Astrocyte (in vitro differentiated cells and primary cell): ENCODE data around the gene TSNAX. TPM values are rescaled to one million over a fixed set of nuclear protein-coding genes. Genes with fewer than 3 reads are reported as not detected.

Experiments
- DNase-seq: peaks from one replicate; pipeline ENCODE4 v3.0.0-alpha.2; 2010; ENCODE audit warnings: low read depth
- FAIRE-seq: peaks from 2 replicates; lab custom pipeline; 2011; peaks lifted over from hg19 to GRCh38; lab: Jason Lieb, UNC
- H2AFZ ChIP-seq: 2 replicates; pipeline ENCODE4 v1.6.0; 2012; ENCODE audit warnings: low read depth, low read length, inconsistent platforms
- H3K27ac ChIP-seq: 2 replicates; pipeline ENCODE4 v1.5.1; 2011; ENCODE audit warnings: low read depth, low read length, inconsistent platforms
- H3K27me3 ChIP-seq: 2 replicates; pipeline ENCODE4 v1.6.0; 2011; ENCODE audit warnings: low read length, inconsistent platforms; ENCODE audit not compliant: insufficient read depth
- H3K36me3 ChIP-seq: 2 replicates; pipeline ENCODE4 v1.5.1; 2011; ENCODE audit warnings: low read length, inconsistent platforms; ENCODE audit not compliant: insufficient read depth
- H3K4me1 ChIP-seq: 2 replicates; pipeline ENCODE4 v1.5.1; 2011; ENCODE audit warnings: low read length, inconsistent platforms; ENCODE audit not compliant: insufficient read depth
- H3K4me2 ChIP-seq: 2 replicates; pipeline ENCODE4 v1.6.0; 2012; ENCODE audit warnings: low read length, inconsistent platforms
- H3K4me3 ChIP-seq: 2 replicates; pipeline ENCODE4 v1.5.1; 2011; ENCODE audit warnings: low read depth, mild to moderate bottlenecking, low read length, inconsistent platforms; ENCODE audit not compliant: insufficient read depth
- H3K79me2 ChIP-seq: 2 replicates; pipeline ENCODE4 v1.6.0; 2012; ENCODE audit warnings: mild to moderate bottlenecking, low read length, inconsistent platforms; ENCODE audit not compliant: insufficient read depth
- H3K9ac ChIP-seq: 2 replicates; pipeline ENCODE4 v1.6.0; 2012; ENCODE audit warnings: mild to moderate bottlenecking, low read length, inconsistent platforms
- H3K9me3 ChIP-seq: 2 replicates; pipeline ENCODE4 v1.5.1; 2012; ENCODE audit warnings: low read depth, mild to moderate bottlenecking, low read length, inconsistent platforms; ENCODE audit not compliant: insufficient read depth
- H4K20me1 ChIP-seq: 2 replicates; pipeline ENCODE4 v1.6.0; 2012; ENCODE audit warnings: low read length, inconsistent platforms; ENCODE audit not compliant: insufficient read depth
- H3K27ac Mint-ChIP-seq: one replicate; pipeline ENCODE4 v1.8.0; 2021; ENCODE audit warnings: mild to moderate bottlenecking, mixed read lengths; ENCODE audit not compliant: unreplicated experiment
- H3K27me3 Mint-ChIP-seq: one replicate; pipeline ENCODE4 v1.8.0; 2021; ENCODE audit warnings: low read depth, mixed read lengths; ENCODE audit not compliant: unreplicated experiment
- H3K36me3 Mint-ChIP-seq: one replicate; pipeline ENCODE4 v1.8.0; 2021; ENCODE audit warnings: low read depth, mixed read lengths; ENCODE audit not compliant: unreplicated experiment
- H3K4me1 Mint-ChIP-seq: one replicate; pipeline ENCODE4 v1.8.0; 2021; ENCODE audit warnings: low read depth, mixed read lengths; ENCODE audit not compliant: unreplicated experiment
- H3K4me3 Mint-ChIP-seq: one replicate; pipeline ENCODE4 v1.8.0; 2021; ENCODE audit warnings: mild to moderate bottlenecking, moderate library complexity, mixed read lengths; ENCODE audit not compliant: unreplicated experiment
- H3K9me3 Mint-ChIP-seq: one replicate; pipeline ENCODE4 v1.8.0; 2021; ENCODE audit warnings: mild to moderate bottlenecking, mixed read lengths; ENCODE audit not compliant: unreplicated experiment
- EZH2 ChIP-seq: IDR thresholded peaks from 2 replicates; pipeline ENCODE4 v1.6.1; 2012; ENCODE audit warnings: mild to moderate bottlenecking, low read length, inconsistent platforms; ENCODE audit not compliant: insufficient read depth
- total RNA-seq: library from RNA; stranded (reverse); gene quantifications from 2 replicates; pipeline ENCODE4 v1.2.1, GENCODE V29; 2021
- TF ChIP-seq, protein P1 (sequence below): IDR thresholded peaks from 2 replicates; pipeline ENCODE4 v1.5.1; 2011; ENCODE audit warnings: low read depth, mild to moderate bottlenecking, inconsistent platforms, low read length, moderate library complexity; ENCODE audit not compliant: insufficient read depth

The TSNAX gene
- total RNA-seq, 1 donor from 2014 or later: 43.5 TPM

DNA sequence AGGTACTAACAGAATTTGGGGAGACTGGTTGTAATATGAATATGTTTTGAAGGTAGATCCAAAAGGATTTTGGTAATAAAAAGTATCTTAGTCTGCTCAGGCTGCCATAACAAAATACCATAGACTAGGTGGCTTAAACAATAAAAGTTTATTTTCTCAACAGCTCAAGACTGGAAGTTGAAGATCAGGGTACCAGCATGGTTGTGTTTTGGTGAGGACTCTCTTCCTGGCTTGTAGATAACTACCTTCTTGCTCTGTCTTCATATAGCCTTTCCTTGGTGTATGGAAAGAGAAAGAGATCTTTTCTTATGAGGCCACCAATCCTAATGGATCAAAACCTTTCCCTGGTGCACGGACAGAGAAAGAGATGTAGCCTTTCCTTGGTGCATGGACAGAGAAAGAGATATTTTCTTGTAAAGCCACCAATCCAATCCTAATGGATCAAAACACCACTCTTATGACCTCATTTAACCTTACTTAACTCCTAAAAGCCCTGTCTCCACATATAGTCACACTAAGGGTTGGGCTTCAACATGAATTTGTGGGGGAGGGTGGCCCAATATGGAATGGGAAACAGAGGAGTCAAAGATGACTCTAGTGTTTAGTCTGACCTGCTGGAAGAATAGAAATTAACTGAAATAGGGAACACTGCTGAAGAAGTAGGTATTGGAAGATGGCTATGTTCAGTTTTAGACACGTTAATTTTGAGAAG lies 5.4 kb upstream of the TSNAX start:
- H3K4me3 ChIP-seq: no peak overlapping the region
- no peaks in the 10 kb centered on the region for H4K20me1 ChIP-seq
- no peak overlapping the region for H3K4me3 Mint-ChIP-seq
- H3K27ac Mint-ChIP-seq: no peak overlapping the region
- no peaks in the 10 kb centered on the region for H3K36me3 ChIP-seq
- H3K4me1 ChIP-seq: no peaks in the 10 kb centered on the region
- H3K4me2 ChIP-seq: no peak overlapping the region
- no peaks in the 10 kb centered on the region for H3K36me3 Mint-ChIP-seq
- FAIRE-seq (no peak), DNase-seq (no peak)
- no peak overlapping the region for H3K27ac ChIP-seq
- no peaks in the 10 kb centered on the region for H3K9me3 Mint-ChIP-seq
- H3K27me3 Mint-ChIP-seq: no peaks in the 10 kb centered on the region
- TF ChIP-seq, protein P1, sequence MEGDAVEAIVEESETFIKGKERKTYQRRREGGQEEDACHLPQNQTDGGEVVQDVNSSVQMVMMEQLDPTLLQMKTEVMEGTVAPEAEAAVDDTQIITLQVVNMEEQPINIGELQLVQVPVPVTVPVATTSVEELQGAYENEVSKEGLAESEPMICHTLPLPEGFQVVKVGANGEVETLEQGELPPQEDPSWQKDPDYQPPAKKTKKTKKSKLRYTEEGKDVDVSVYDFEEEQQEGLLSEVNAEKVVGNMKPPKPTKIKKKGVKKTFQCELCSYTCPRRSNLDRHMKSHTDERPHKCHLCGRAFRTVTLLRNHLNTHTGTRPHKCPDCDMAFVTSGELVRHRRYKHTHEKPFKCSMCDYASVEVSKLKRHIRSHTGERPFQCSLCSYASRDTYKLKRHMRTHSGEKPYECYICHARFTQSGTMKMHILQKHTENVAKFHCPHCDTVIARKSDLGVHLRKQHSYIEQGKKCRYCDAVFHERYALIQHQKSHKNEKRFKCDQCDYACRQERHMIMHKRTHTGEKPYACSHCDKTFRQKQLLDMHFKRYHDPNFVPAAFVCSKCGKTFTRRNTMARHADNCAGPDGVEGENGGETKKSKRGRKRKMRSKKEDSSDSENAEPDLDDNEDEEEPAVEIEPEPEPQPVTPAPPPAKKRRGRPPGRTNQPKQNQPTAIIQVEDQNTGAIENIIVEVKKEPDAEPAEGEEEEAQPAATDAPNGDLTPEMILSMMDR: no peak
- no peak for TF ChIP-seq EZH2
- peaks cover 5% of the 10 kb centered on the region for H3K4me1 Mint-ChIP-seq
- H3K9me3 ChIP-seq: no peaks in the 10 kb centered on the region
- no peak overlapping the region for H2AFZ ChIP-seq
- H3K9ac ChIP-seq: no peak overlapping the region
- no peaks in the 10 kb centered on the region for H3K27me3 ChIP-seq
- H3K79me2 ChIP-seq: no peaks in the 10 kb centered on the region

DNA sequence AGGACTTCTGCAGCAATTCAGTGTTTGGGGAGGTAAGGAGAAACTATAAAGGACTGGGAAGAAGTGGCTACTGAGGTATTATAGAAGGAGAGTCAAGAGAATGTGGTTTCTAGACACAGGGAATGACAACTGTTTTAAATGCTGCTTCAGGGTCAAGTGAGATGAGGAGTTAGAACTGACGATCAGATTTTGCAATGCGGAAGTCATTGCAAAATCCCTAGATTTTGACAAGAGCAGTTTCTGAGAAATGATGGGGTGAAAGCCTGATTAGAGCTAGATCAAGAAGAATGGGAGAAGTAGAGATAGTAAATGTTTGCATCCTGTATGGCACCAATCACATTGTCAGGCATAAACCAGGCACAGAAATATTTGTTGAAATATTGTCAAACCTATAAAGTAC lies 4.7 kb upstream of the TSNAX start:
- Mint-ChIP-seq H3K4me3 (no peak overlapping the region), H3K9me3 (no peaks in the 10 kb centered on the region), H3K27ac (no peak overlapping the region), H3K4me1 (peaks cover 5% of the 10 kb centered on the region), H3K36me3 (no peaks in the 10 kb centered on the region), H3K27me3 (no peaks in the 10 kb centered on the region)
- H4K20me1 ChIP-seq: no peaks in the 10 kb centered on the region
- H3K9me3 ChIP-seq: no peaks in the 10 kb centered on the region
- no peaks in the 10 kb centered on the region for H3K4me1 ChIP-seq
- H3K4me2 ChIP-seq: no peak overlapping the region
- FAIRE-seq (no peak), DNase-seq (no peak)
- no peak overlapping the region for H3K4me3 ChIP-seq
- H3K27me3 ChIP-seq: no peaks in the 10 kb centered on the region
- no peak overlapping the region for H3K9ac ChIP-seq
- no peak overlapping the region for H2AFZ ChIP-seq
- TF ChIP-seq, protein P1: no peak
- TF ChIP-seq EZH2: no peak
- peaks cover 3% of the 10 kb centered on the region for H3K79me2 ChIP-seq
- H3K36me3 ChIP-seq: no peaks in the 10 kb centered on the region
- H3K27ac ChIP-seq: no peak overlapping the region

DNA sequence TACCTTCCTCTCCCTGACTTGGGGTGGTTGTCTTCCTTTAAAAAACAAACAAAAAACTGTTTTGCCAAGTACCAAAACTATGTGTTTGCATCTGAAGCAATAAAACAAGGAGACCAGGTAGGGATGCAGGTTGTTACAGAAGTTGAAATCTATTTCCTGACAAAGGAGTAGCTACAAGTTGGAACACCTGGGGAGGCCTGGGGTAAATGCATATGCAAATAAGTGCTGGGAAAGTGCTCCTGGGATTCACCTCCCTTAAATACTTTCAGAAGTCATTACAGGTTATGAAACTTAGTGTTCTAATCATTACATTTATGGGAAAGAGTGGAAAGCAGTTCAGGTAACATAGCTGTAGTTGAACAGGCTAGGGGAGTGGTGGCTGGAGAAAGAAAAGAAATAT lies 1.9 kb upstream of the TSNAX start:
- Mint-ChIP-seq H3K27ac (no peak overlapping the region), H3K4me3 (no peak overlapping the region), H3K27me3 (no peaks in the 10 kb centered on the region), H3K4me1 (peaks cover 14% of the 10 kb centered on the region), H3K36me3 (peaks cover 5% of the 10 kb centered on the region), H3K9me3 (no peaks in the 10 kb centered on the region)
- Histone ChIP-seq H2AFZ (no peak overlapping the region), H3K4me2 (no peak overlapping the region), H3K4me1 (peaks cover 5% of the 10 kb centered on the region), H3K9me3 (no peaks in the 10 kb centered on the region), H3K27ac (no peak overlapping the region), H3K9ac (no peak overlapping the region), H3K79me2 (peaks cover 28% of the 10 kb centered on the region), H3K4me3 (no peak overlapping the region), H3K27me3 (no peaks in the 10 kb centered on the region), H3K36me3 (no peaks in the 10 kb centered on the region), H4K20me1 (peaks cover under 1% of the 10 kb centered on the region)
- TF ChIP-seq, protein P1: no peak
- TF ChIP-seq EZH2: no peak
- FAIRE-seq: no peak
- no peak for DNase-seq
